ENCODE data around the gene TMEM222. TPM values are rescaled to one million over a fixed set of nuclear protein-coding genes. Genes with fewer than 3 reads are reported as not detected.

The TMEM222 gene
- total RNA-seq, 4 donors from 2014 or later, result 20.0 to 33.0 (median 27.1) TPM

Small RNA genes lying within 50 kb of the gene (small RNA-seq; reads per million reads assigned to genes)
- 0 reads per million in 4 donors for gene RNU6-48P

Other genes with a start within 250 kb of the TMEM222 start
- 10 to 100 TPM; 11.4 to 18.8 (median 16.6) TPM for gene SLC9A1, start 167.0 kb upstream of the TMEM222 start, total RNA-seq
- 10 to 100 TPM; 14.9 to 31.5 (median 26.8) TPM for gene WDTC1, start 87.5 kb upstream of the TMEM222 start, total RNA-seq
- gene SYTL1, start 19.9 kb downstream of the TMEM222 start, total RNA-seq, result 100 to 1,000 TPM in 3 of 4 donors, 10 to 100 TPM in 1; 74.7 to 182 (median 125) TPM
- gene MAP3K6, start 44.8 kb downstream of the TMEM222 start, total RNA-seq, result 100 to 1,000 TPM in 1 of 4 donors, 10 to 100 TPM in 3; 72.3 to 121 (median 76.9) TPM
- 1 to 10 TPM; 3.0 to 4.7 (median 4.3) TPM for gene FCN3, start 52.7 kb downstream of the TMEM222 start, total RNA-seq
- 10 to 100 TPM in 1 of 4 donors, 1 to 10 TPM in 3; 4.8 to 15.4 (median 6.5) TPM for gene CD164L2, start 61.2 kb downstream of the TMEM222 start, total RNA-seq
- gene GPR3, start 70.5 kb downstream of the TMEM222 start, total RNA-seq, result under 1 TPM in 1 of 4 donors, not detected in 3; 0.38 TPM
- gene WASF2, start 168.0 kb downstream of the TMEM222 start, total RNA-seq, result 10 to 100 TPM; 53.7 to 92.8 (median 79.8) TPM